GM21825 (cell line): ENCODE measurements around the gene ZNF416.

Source experiments
- ATAC-seq: cut with Tn5 transposase; IDR thresholded peaks from one replicate; pipeline ENCODE4 v1.9.1; 2021; ENCODE audit warnings: mild to moderate bottlenecking, moderate library complexity; ENCODE audit not compliant: unreplicated experiment

Gene ZNF416

GRCh38 chr19:57559404-57560025, 19.2 kb downstream of the ZNF416 start, which contains the start of gene ZNF550:
Gene ZNF550, minus strand, starts transcription at chr19:57559863. Its CDS starts 181 bp downstream, at chr19:57559682.
- peak; percentile 96 for ATAC-seq

- ATAC-seq, result peak; percentile 30
These were observed 19.7 kb downstream of the ZNF416 start for GRCh38 chr19:57559008-57559403.

- no peak for ATAC-seq
These were observed 20.2 kb downstream of the ZNF416 start for GRCh38 chr19:57558525-57558924.

- ATAC-seq, result no peak
These were observed 21.1 kb downstream of the ZNF416 start for GRCh38 chr19:57557659-57558058.

- ATAC-seq, result no peak
These were observed 26.3 kb downstream of the ZNF416 start for GRCh38 chr19:57552432-57552831.

GRCh38 chr19:57546513-57546912, 32.2 kb downstream of the ZNF416 start:
- no peak for ATAC-seq

GRCh38 chr19:57537953-57538547, 40.7 kb downstream of the ZNF416 start:
- no peak for ATAC-seq

GRCh38 chr19:57527136-57527881, 51.4 kb downstream of the ZNF416 start, which contains the start of gene ZNF549:
Gene ZNF549, plus strand, starts transcription at chr19:57527356. Its CDS starts 218 bp downstream, at chr19:57527574.
- ATAC-seq, result peak; percentile 94
